ENCODE data around the gene CARS2.

Gene CARS2

GRCh38 chr13:110637747-110638146 lies 68.2 kb downstream of the CARS2 start:
- TF ChIP-seq PATZ1 (tag by site-specific recombination; IDR thresholded peaks at IDR 0.05) (no peak), ZBTB6 (tag by site-specific recombination; IDR thresholded peaks at IDR 0.05) (no peak), ZNF514 (tag by site-specific recombination; IDR thresholded peaks at IDR 0.05) (no peak), ZNF777 (tag by site-specific recombination; IDR thresholded peaks at IDR 0.05; ENCODE audit: borderline replicate concordance) (no peak)
- ChIA-PET CTCF (interaction anchor here (0.6 kb wide), 1 partner anchor 182 kb away, joined by 3 read pairs; no protein-coding TSS in a partner anchor), POLR2A (no interaction called here)
- Histone ChIP-seq H3K4me3 (ENCODE audit: low read depth, low read length) (no peak overlapping the region), H3K27ac (ENCODE audit: extremely low read depth, low read depth, low read length) (no peak overlapping the region), H3K36me3 (ENCODE audit: control insufficient read depth in 2 of 2, insufficient read depth in 1 of 2, low read length in 2 of 2) (peaks cover 0 to 88% of the 10 kb centered on the region in 2 experiments; a peak in 2 of 3 replicates), H3K4me1 (ENCODE audit: control insufficient read depth, insufficient read depth, low read length) (no peaks in the 10 kb centered on the region), H3K9me3 (ENCODE audit: control insufficient read depth, insufficient read depth, low read depth, low read length) (no peaks in the 10 kb centered on the region)

- Histone ChIP-seq H3K36me3 (ENCODE audit: control insufficient read depth in 2 of 2, insufficient read depth in 1 of 2, low read length in 2 of 2) (peaks cover 0 to 83% of the 10 kb centered on the region in 2 experiments; a peak in 2 of 3 replicates), H3K9me3 (ENCODE audit: control insufficient read depth, insufficient read depth, low read depth, low read length) (no peaks in the 10 kb centered on the region), H3K4me3 (ENCODE audit: low read depth, low read length) (no peak overlapping the region), H3K27ac (ENCODE audit: extremely low read depth, low read depth, low read length) (no peak overlapping the region), H3K4me1 (ENCODE audit: control insufficient read depth, insufficient read depth, low read length) (no peaks in the 10 kb centered on the region)
- no peak for TF ChIP-seq GLIS2 (tag by site-specific recombination; IDR thresholded peaks at IDR 0.05)
- TF ChIP-seq ZNF394 (tag by site-specific recombination; IDR thresholded peaks at IDR 0.05; ENCODE audit: borderline replicate concordance): no peak
- no peak for TF ChIP-seq GLIS1 (tag by site-specific recombination; IDR thresholded peaks at IDR 0.05)
- no peak for TF ChIP-seq IKZF3 (tag by site-specific recombination; IDR thresholded peaks at IDR 0.05)
- no peak for TF ChIP-seq EGR2 (tag by site-specific recombination; IDR thresholded peaks at IDR 0.05; ENCODE audit: low read depth)
- no peak for TF ChIP-seq ZNF621 (tag by site-specific recombination; IDR thresholded peaks at IDR 0.05)
- no peak for TF ChIP-seq OSR2 (tag by site-specific recombination; IDR thresholded peaks at IDR 0.05)
- no peak for TF ChIP-seq ZNF155 (tag by site-specific recombination; IDR thresholded peaks at IDR 0.05)
- no peak for TF ChIP-seq ZNF707 (tag by site-specific recombination; IDR thresholded peaks at IDR 0.05)
- no peak for TF ChIP-seq BCL11B (tag by site-specific recombination; IDR thresholded peaks at IDR 0.05; ENCODE audit: low read depth)
- no peak for TF ChIP-seq ZFP37 (tag by site-specific recombination; IDR thresholded peaks at IDR 0.05)
- TF ChIP-seq ZNF48 (tag by site-specific recombination; IDR thresholded peaks at IDR 0.05): no peak
- no peak for TF ChIP-seq ZNF677 (tag by site-specific recombination; IDR thresholded peaks at IDR 0.05)
- no peak for TF ChIP-seq ZNF670 (tag by site-specific recombination; IDR thresholded peaks at IDR 0.05; ENCODE audit: low read depth)
- no peak for TF ChIP-seq ZNF626 (tag by site-specific recombination; IDR thresholded peaks at IDR 0.05)
- TF ChIP-seq ZNF513 (tag by site-specific recombination; IDR thresholded peaks at IDR 0.05): no peak
- ChIA-PET POLR2A (no interaction called here), CTCF (no interaction called here)
These were observed 68.6 kb downstream of the CARS2 start for GRCh38 chr13:110637275-110637674.

Measured in HEK293 (cell line).